Measurements from ENCODE around the gene C16orf78.

C16orf78 gene

GRCh38 chr16:49443576-49443975 is 70.0 kb downstream of the C16orf78 start:
- TF ChIP-seq CTCF (IDR thresholded peaks at IDR 0.05): no peak
- no peaks in the 10 kb centered on the region for H3K79me2 ChIP-seq
- H3K4me1 ChIP-seq: no peaks in the 10 kb centered on the region
- H3K27me3 ChIP-seq (ENCODE audit: control insufficient read depth, insufficient read depth, low read length): no peaks in the 10 kb centered on the region
- no peak overlapping the region for H3K4me2 ChIP-seq (ENCODE audit: low read length)
- no peak overlapping the region for H3K9ac ChIP-seq
- H3K27ac ChIP-seq: no peak overlapping the region
- H3K36me3 ChIP-seq (ENCODE audit: control insufficient read depth, insufficient read depth, low read length): no peaks in the 10 kb centered on the region
- H3K9me3 ChIP-seq (ENCODE audit: control insufficient read depth, low read length): no peaks in the 10 kb centered on the region
- H2AFZ ChIP-seq: no peak overlapping the region
- no peak overlapping the region for H3K4me3 ChIP-seq (ENCODE audit: low read depth, low read length)

- Histone ChIP-seq H3K4me2 (ENCODE audit: low read length) (no peak overlapping the region), H3K4me1 (no peaks in the 10 kb centered on the region), H3K79me2 (no peaks in the 10 kb centered on the region), H3K9ac (no peak overlapping the region), H3K27me3 (ENCODE audit: control insufficient read depth, insufficient read depth, low read length) (no peaks in the 10 kb centered on the region), H3K9me3 (ENCODE audit: control insufficient read depth, low read length) (no peaks in the 10 kb centered on the region), H3K4me3 (ENCODE audit: low read depth, low read length) (no peak overlapping the region), H2AFZ (no peak overlapping the region), H3K27ac (no peak overlapping the region), H3K36me3 (ENCODE audit: control insufficient read depth, insufficient read depth, low read length) (no peaks in the 10 kb centered on the region)
- no peak for TF ChIP-seq CTCF (IDR thresholded peaks at IDR 0.05)
These were observed 73.2 kb downstream of the C16orf78 start for GRCh38 chr16:49446805-49447204.
